HepG2 (cell line): Measurements from ENCODE around the gene ATIC.

Experiments
- CBFB ChIP-seq: sonication (generic); formaldehyde crosslinking; IDR thresholded peaks from 2 replicates; pipeline ENCODE4 v1.4.0; 2020; ENCODE audit warnings: missing genetic modification reagents
- ESRRA ChIP-seq: sonication (generic); formaldehyde crosslinking; IDR thresholded peaks from 2 replicates; pipeline ENCODE4 v1.5.1; 2020; ENCODE audit warnings: mild to moderate bottlenecking, low read depth, missing genetic modification reagents
- MED8 ChIP-seq: sonication (generic); formaldehyde crosslinking; IDR thresholded peaks from 2 replicates; pipeline ENCODE4 v1.8.1; 2023; ENCODE audit warnings: mild to moderate bottlenecking, missing genetic modification reagents; ENCODE audit not compliant: insufficient replicate concordance
- NONO ChIP-seq, 2 experiments: fragments of 450-650 bp in 1 of 2; sonication (generic) in 1 of 2; formaldehyde crosslinking in 1 of 2; IDR thresholded peaks in 1 of 2; conservative IDR thresholded peaks in 1 of 2; 2 replicates each; pipeline versions ENCODE4 v1.6.1 to v1.8.0; 2017 to 2022; ENCODE audit warnings: mild to moderate bottlenecking in 1 of 2, missing genetic modification reagents in 1 of 2, moderate library complexity in 1 of 2
- RAD21 ChIP-seq: fragments of 450-650 bp; formaldehyde crosslinking; IDR thresholded peaks from 2 replicates; pipeline ENCODE4 v1.5.0; 2020; ENCODE audit warnings: mild to moderate bottlenecking
- SAFB2 ChIP-seq: sonication (generic); formaldehyde crosslinking; IDR thresholded peaks from 2 replicates; pipeline ENCODE4 v1.5.1; 2020; ENCODE audit warnings: missing genetic modification reagents, low read depth, mild to moderate bottlenecking, borderline replicate concordance
- TAF1 ChIP-seq: sonication (generic); formaldehyde crosslinking; IDR thresholded peaks from 2 replicates; pipeline ENCODE4 v1.4.0; 2020; ENCODE audit warnings: missing genetic modification reagents
- TBP ChIP-seq: sonication (generic); formaldehyde crosslinking; IDR thresholded peaks from 2 replicates; pipeline ENCODE4 v1.5.0; 2020; ENCODE audit warnings: missing genetic modification reagents
- U2AF1 ChIP-seq: fragments of 200-400 bp; formaldehyde crosslinking; optimal IDR thresholded peaks from 2 replicates; pipeline ENCODE3; 2017; ENCODE audit warnings: mild to moderate bottlenecking, low read depth, low read length
- ZNF138 ChIP-seq: sonication (generic); formaldehyde crosslinking; IDR thresholded peaks from 2 replicates; pipeline ENCODE4 v1.5.0; 2020; ENCODE audit warnings: mild to moderate bottlenecking, low read depth, missing genetic modification reagents
- ZNF382 ChIP-seq: sonication (generic); formaldehyde crosslinking; IDR thresholded peaks from 2 replicates; pipeline ENCODE4 v1.5.0; 2020; ENCODE audit warnings: missing genetic modification reagents, mild to moderate bottlenecking, borderline replicate concordance
- TF ChIP-seq, protein P1 (sequence below): sonication (generic); formaldehyde crosslinking; IDR thresholded peaks from 2 replicates; pipeline ENCODE4 v1.4.0; 2020; ENCODE audit warnings: missing genetic modification reagents, borderline replicate concordance

DNA sequence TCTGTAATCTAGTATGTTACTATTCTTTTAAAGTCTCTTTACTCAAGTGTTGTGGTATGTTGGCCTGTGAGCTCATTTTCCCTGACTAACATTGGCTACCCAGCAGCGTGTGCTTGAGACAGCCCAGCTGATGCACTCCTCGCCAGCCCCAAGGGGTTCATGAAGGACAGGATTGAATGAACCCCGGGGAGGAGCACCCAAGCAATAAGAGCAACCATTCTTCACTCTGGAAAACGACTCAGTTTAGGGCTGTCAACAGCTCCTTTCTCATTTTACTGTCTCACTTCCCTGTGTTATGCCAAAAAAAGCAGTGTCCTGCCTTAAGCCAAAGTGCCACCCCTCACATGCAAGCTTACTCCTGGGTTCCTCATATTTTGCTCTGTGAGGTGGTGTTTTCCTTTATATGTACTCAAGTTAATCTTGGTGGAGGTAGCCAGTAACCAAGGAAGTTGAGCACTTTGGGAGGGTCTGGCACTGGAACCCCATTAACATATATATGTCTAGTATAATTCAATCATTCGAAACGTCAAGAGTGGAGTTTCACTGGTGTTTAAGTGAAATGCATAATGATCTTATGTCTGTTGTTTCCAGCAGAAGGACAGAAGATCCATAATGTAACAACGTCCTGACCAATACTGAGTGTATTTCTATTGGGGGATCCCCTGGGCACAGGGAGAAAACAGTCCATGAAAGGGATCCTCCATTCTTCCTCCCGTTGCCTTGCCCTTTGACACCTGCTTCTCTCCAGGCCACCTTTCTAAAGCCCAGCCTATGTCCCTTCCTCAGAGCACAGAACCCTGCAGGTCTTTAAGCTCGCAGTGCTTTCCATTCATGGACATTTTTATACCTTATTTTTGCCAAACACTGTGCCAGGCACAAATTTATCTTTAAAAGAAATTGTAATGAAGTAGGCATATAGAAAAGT, 43.2 kb downstream of the ATIC start:
- TF ChIP-seq SAFB2 = no peak
- TF ChIP-seq NONO (IDR thresholded peaks at IDR 0.05) = no peak
- no peak for TF ChIP-seq NONO (CRISPR knock-in tag; conservative IDR thresholded peaks at IDR 0.05)
- TF ChIP-seq MED8 (CRISPR knock-in tag) = no peak
- TF ChIP-seq ZNF382 (CRISPR knock-in tag) = no peak
- TF ChIP-seq TBP (CRISPR knock-in tag) = no peak
- TF ChIP-seq, protein P1, sequence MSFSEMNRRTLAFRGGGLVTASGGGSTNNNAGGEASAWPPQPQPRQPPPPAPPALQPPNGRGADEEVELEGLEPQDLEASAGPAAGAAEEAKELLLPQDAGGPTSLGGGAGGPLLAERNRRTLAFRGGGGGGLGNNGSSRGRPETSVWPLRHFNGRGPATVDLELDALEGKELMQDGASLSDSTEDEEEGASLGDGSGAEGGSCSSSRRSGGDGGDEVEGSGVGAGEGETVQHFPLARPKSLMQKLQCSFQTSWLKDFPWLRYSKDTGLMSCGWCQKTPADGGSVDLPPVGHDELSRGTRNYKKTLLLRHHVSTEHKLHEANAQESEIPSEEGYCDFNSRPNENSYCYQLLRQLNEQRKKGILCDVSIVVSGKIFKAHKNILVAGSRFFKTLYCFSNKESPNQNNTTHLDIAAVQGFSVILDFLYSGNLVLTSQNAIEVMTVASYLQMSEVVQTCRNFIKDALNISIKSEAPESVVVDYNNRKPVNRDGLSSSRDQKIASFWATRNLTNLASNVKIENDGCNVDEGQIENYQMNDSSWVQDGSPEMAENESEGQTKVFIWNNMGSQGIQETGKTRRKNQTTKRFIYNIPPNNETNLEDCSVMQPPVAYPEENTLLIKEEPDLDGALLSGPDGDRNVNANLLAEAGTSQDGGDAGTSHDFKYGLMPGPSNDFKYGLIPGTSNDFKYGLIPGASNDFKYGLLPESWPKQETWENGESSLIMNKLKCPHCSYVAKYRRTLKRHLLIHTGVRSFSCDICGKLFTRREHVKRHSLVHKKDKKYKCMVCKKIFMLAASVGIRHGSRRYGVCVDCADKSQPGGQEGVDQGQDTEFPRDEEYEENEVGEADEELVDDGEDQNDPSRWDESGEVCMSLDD (CRISPR knock-in tag) = no peak
- TF ChIP-seq RAD21 (CRISPR knock-in tag) = 0 out of 2 replicates have a peak, but pooled peaks have one; percentile 6
- TF ChIP-seq CBFB (CRISPR knock-in tag) = no peak
- no peak for TF ChIP-seq TAF1 (CRISPR knock-in tag)
- no peak for TF ChIP-seq U2AF1
- TF ChIP-seq ZNF138 (CRISPR knock-in tag) = no peak
- TF ChIP-seq ESRRA (CRISPR knock-in tag) = no peak
